Tibial nerve (tissue), 4 donors: ENCODE data around the gene KCNQ1. TPM values are rescaled to one million over a fixed set of nuclear protein-coding genes. Genes with fewer than 3 reads are reported as not detected.

Source experiments
- DNase-seq, 2 donors: peaks; one replicate each; pipeline ENCODE4 v3.0.0-alpha.2; 2019; ENCODE audit warnings: low spot score in 2 of 2
- H3K27ac ChIP-seq, 4 donors: fragments of 200-600 bp; sonication (generic) in 3 of 4; one replicate each; pipeline ENCODE4 v1.5.1; 2017 to 2019; ENCODE audit warnings: mild to moderate bottlenecking in 1 of 4
- H3K27me3 ChIP-seq, 2 donors: fragments of 200-600 bp; sonication (generic) in 1 of 2; one replicate each; pipeline versions ENCODE4 v1.5.1 to v1.6.0; 2017 to 2019
- H3K36me3 ChIP-seq, 3 donors: fragments of 200-600 bp; sonication (generic); one replicate each; pipeline ENCODE4 v1.5.1; 2018 to 2019
- H3K4me1 ChIP-seq, 4 donors: fragments of 200-600 bp; sonication (generic) in 3 of 4; one replicate each; pipeline ENCODE4 v1.5.1; 2017 to 2019
- H3K4me3 ChIP-seq, 4 donors: fragments of 200-600 bp; sonication (generic) in 3 of 4; one replicate each; pipeline ENCODE4 v1.5.1; 2017 to 2019; ENCODE audit warnings: mild to moderate bottlenecking in 1 of 4, moderate library complexity in 1 of 4
- H3K9me3 ChIP-seq, 4 donors: fragments of 200-600 bp; sonication (generic) in 3 of 4; one replicate each; pipeline ENCODE4 v1.5.1; 2017 to 2019
- EP300 ChIP-seq, 2 donors: sonication (generic); formaldehyde crosslinking; IDR thresholded peaks; one replicate each; pipeline ENCODE4 v1.6.1; 2017; ENCODE audit warnings: antibody characterized with exemption in 2 of 2, mild to moderate bottlenecking in 1 of 2
- POLR2A ChIP-seq, 2 donors: fragments of 450-650 bp; IDR thresholded peaks; one replicate each; pipeline ENCODE4 v1.6.1; 2017; ENCODE audit warnings: antibody characterized with exemption in 2 of 2, mild to moderate bottlenecking in 2 of 2, moderate library complexity in 2 of 2
- WGBS, 2 donors: methylation state at CpG; one replicate each; pipeline ENCODE4 v1.1.5; 2018; 5-methylcytosine and 5-hydroxymethylcytosine counted together
- total RNA-seq, 4 donors: library from RNA; depleted of rRNA; stranded (reverse); fragments of >200 nt; gene quantifications; one replicate each; pipeline ENCODE4 v1.1.0, GENCODE V29; 2016
- TF ChIP-seq, protein P1 (sequence below), 5 experiments: fragments of 200-600 bp in 3 of 5; fragments of 450-650 bp in 2 of 5; sonication (generic) in 3 of 5; IDR thresholded peaks; one replicate each; pipeline ENCODE4 v1.5.1; 2016 to 2019; ENCODE audit warnings: antibody characterized with exemption in 5 of 5, mild to moderate bottlenecking in 3 of 5, moderate library complexity in 2 of 5

Gene KCNQ1
- total RNA-seq, 4 donors from 2014 or later = 3.5 to 11.4 (median 7.5) TPM

DNA sequence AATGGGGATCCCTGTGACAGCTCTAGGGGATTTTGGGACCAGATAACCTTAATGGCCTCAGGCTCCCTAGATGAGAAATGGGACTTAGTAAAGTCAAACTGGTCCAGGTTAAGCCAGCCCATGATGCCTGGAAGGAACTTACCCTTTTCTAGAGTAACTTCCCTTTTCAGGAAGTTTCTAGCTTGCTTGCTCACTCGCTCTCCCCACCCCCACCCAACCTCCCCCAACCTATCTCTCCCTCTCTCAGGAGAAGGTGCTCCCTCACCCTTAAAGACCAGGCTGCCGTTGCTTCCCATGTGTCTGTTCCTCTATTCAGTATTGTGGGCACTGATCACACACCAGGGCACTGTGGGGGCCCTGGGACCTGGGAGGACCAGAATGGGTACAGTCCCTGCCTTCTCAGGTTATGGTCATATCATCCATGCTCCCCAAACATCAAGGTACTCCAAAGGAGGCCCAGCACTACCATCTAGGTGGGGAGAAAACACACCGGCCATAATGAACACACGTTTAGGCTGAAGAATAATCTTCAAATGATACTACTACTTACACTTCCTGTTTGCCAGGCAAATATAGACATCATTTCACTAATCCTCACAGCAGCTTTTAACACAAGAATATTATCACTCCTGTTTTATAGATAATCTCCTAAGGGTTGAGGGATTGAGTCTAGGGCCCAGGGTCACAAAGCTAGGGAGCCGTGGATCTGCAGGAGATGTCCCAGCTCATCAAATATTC is 236.8 kb downstream of the KCNQ1 start:
- TF ChIP-seq, protein P1, sequence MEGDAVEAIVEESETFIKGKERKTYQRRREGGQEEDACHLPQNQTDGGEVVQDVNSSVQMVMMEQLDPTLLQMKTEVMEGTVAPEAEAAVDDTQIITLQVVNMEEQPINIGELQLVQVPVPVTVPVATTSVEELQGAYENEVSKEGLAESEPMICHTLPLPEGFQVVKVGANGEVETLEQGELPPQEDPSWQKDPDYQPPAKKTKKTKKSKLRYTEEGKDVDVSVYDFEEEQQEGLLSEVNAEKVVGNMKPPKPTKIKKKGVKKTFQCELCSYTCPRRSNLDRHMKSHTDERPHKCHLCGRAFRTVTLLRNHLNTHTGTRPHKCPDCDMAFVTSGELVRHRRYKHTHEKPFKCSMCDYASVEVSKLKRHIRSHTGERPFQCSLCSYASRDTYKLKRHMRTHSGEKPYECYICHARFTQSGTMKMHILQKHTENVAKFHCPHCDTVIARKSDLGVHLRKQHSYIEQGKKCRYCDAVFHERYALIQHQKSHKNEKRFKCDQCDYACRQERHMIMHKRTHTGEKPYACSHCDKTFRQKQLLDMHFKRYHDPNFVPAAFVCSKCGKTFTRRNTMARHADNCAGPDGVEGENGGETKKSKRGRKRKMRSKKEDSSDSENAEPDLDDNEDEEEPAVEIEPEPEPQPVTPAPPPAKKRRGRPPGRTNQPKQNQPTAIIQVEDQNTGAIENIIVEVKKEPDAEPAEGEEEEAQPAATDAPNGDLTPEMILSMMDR (IDR thresholded peaks at IDR 0.05) = no peak
- TF ChIP-seq EP300 (IDR thresholded peaks at IDR 0.05) (no peak), POLR2A (IDR thresholded peaks at IDR 0.05) (no peak)
- Histone ChIP-seq H3K4me3 (no peak overlapping the region), H3K36me3 (no peaks in the 10 kb centered on the region), H3K4me1 (peaks cover 0 to 12% (median 0%) of the 10 kb centered on the region in 4 donors), H3K27ac (no peak overlapping the region), H3K9me3 (no peaks in the 10 kb centered on the region), H3K27me3 (no peaks in the 10 kb centered on the region)
- whole genome bisulfite sequencing, 2 donors = 79 to 82% methylated on average over 4 to 5 of the region's 5 CpGs
- DNase-seq = no peak

DNA sequence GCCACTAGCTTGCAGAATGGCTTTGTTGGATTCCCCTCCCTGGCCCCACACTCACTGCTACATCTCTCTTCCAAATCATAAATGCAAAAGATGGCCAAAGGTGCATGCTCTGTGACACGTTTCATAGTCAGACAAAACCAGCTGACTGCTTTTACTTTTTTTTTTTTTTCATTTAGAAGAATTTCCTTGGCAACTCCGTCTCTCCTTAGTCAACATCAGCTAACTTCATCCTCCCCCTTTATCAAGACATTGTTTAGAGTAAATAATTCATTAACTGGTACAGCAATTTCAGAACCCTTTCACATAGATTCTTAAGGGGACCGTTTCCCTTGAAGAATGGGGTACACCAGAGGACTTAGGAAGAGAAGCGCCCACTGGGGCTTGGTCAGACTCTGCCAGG is 239.0 kb downstream of the KCNQ1 start:
- peaks cover 0 to 21% (median 3%) of the 10 kb centered on the region in 4 donors for H3K4me1 ChIP-seq
- no peaks in the 10 kb centered on the region for H3K9me3 ChIP-seq
- H3K36me3 ChIP-seq = no peaks in the 10 kb centered on the region
- no peak for DNase-seq
- 80 to 88% methylated on average over 4 of the region's 4 CpGs for WGBS, 2 donors
- no peak overlapping the region for H3K27ac ChIP-seq
- no peak overlapping the region for H3K4me3 ChIP-seq
- H3K27me3 ChIP-seq = no peaks in the 10 kb centered on the region
- no peak for TF ChIP-seq POLR2A (IDR thresholded peaks at IDR 0.05)
- TF ChIP-seq, protein P1 (IDR thresholded peaks at IDR 0.05) = no peak
- TF ChIP-seq EP300 (IDR thresholded peaks at IDR 0.05) = no peak

- Histone ChIP-seq H3K27ac (no peak overlapping the region), H3K27me3 (no peaks in the 10 kb centered on the region), H3K4me1 (peaks cover 0 to 29% (median 7%) of the 10 kb centered on the region in 4 donors), H3K9me3 (no peaks in the 10 kb centered on the region), H3K36me3 (no peaks in the 10 kb centered on the region), H3K4me3 (no peak overlapping the region)
- TF ChIP-seq EP300 (IDR thresholded peaks at IDR 0.05) (no peak), POLR2A (IDR thresholded peaks at IDR 0.05) (no peak)
- TF ChIP-seq, protein P1 (IDR thresholded peaks at IDR 0.05) = no peak
- WGBS, 2 donors = 73 to 96% methylated on average over 1 of the region's 1 CpG
- DNase-seq = no peak
Observed at GRCh38 chr11:2684581-2684980, 239.8 kb downstream of the KCNQ1 start.

GRCh38 chr11:2685051-2685450 is 240.2 kb downstream of the KCNQ1 start:
- Histone ChIP-seq H3K4me3 (no peak overlapping the region), H3K27ac (no peak overlapping the region), H3K36me3 (no peaks in the 10 kb centered on the region), H3K9me3 (no peaks in the 10 kb centered on the region), H3K27me3 (no peaks in the 10 kb centered on the region), H3K4me1 (peaks cover 0 to 34% (median 9%) of the 10 kb centered on the region in 4 donors)
- TF ChIP-seq EP300 (IDR thresholded peaks at IDR 0.05) (no peak), POLR2A (IDR thresholded peaks at IDR 0.05) (no peak)
- TF ChIP-seq, protein P1 (IDR thresholded peaks at IDR 0.05) = no peak
- 80 to 86% methylated on average over 6 of the region's 6 CpGs for WGBS, 2 donors
- DNase-seq = no peak

GRCh38 chr11:2685566-2686359 is 241.0 kb downstream of the KCNQ1 start:
- WGBS, 2 donors = 86 to 93% methylated on average over 6 to 12 of the region's 13 CpGs
- no peaks in the 10 kb centered on the region for H3K27me3 ChIP-seq
- no peaks in the 10 kb centered on the region for H3K9me3 ChIP-seq
- peaks cover 0 to 41% (median 10%) of the 10 kb centered on the region in 4 donors for H3K4me1 ChIP-seq
- TF ChIP-seq EP300 (IDR thresholded peaks at IDR 0.05) (no peak), POLR2A (IDR thresholded peaks at IDR 0.05) (no peak)
- TF ChIP-seq, protein P1 (IDR thresholded peaks at IDR 0.05) = no peak
- H3K36me3 ChIP-seq = no peaks in the 10 kb centered on the region
- no peak overlapping the region for H3K27ac ChIP-seq
- H3K4me3 ChIP-seq = no peak overlapping the region
- no peak for DNase-seq
